Uterus (tissue), 4 donors: ENCODE measurements around the gene CKS1B. TPM values are rescaled to one million over a fixed set of nuclear protein-coding genes. Genes with fewer than 3 reads are reported as not detected.
A peak's percentile ranks its signal among the peaks of the same experiment; 100 is the strongest.
"Not testable (repeated sequence)": the region's sequence is repeated elsewhere in the genome, so short reads cannot be mapped to it uniquely, and the experiment has no call there.

Source experiments
- DNase-seq, 2 donors: peaks; one replicate each; pipeline ENCODE4 v3.0.0-alpha.2; 2019 to 2020
- H3K27ac ChIP-seq, 2 donors: fragments of 200-600 bp; sonication (generic); 1 replicate in 1 of 2; 2 replicates in 1 of 2; pipeline ENCODE4 v1.5.1; 2016 to 2018
- H3K27me3 ChIP-seq, 2 donors: fragments of 200-600 bp; sonication (generic); one replicate each; pipeline ENCODE4 v1.5.1; 2018 to 2019; ENCODE audit warnings: control low read depth in 1 of 2
- H3K36me3 ChIP-seq, 2 donors: fragments of 200-600 bp; sonication (generic); one replicate each; pipeline ENCODE4 v1.5.1; 2019; ENCODE audit warnings: control low read depth in 1 of 2
- H3K4me1 ChIP-seq, 2 donors: fragments of 200-600 bp; sonication (generic); one replicate each; pipeline ENCODE4 v1.5.1; 2018 to 2019; ENCODE audit warnings: control low read depth in 1 of 2
- H3K4me3 ChIP-seq, 2 donors: fragments of 200-600 bp; sonication (generic); 1 replicate in 1 of 2; 2 replicates in 1 of 2; pipeline ENCODE4 v1.5.1; 2018 to 2019; ENCODE audit warnings: mild to moderate bottlenecking in 1 of 2
- H3K9me3 ChIP-seq, 2 donors: fragments of 200-600 bp; sonication (generic); one replicate each; pipeline ENCODE4 v1.5.1; 2019; ENCODE audit warnings: control low read depth in 1 of 2
- POLR2A ChIP-seq, 2 donors: fragments of 450-650 bp; IDR thresholded peaks; one replicate each; pipeline ENCODE4 v1.6.1; 2016; ENCODE audit warnings: antibody characterized with exemption in 2 of 2, mild to moderate bottlenecking in 1 of 2, moderate library complexity in 1 of 2
- intact Hi-C: fragments of 100-400 bp; cut with DNase I; formaldehyde crosslinking; loops from one replicate; pipeline ENCODE4 v1.15.1; 2023; ENCODE audit warnings: low total_unique reads
- total RNA-seq, 4 donors: library from RNA; depleted of rRNA in 3 of 4; stranded (reverse); fragments of >200 nt in 3 of 4; gene quantifications; one replicate each; pipeline versions ENCODE4 v1.1.0 to v1.2.4, GENCODE V29; 2014 to 2023
- TF ChIP-seq, protein P1 (sequence below), 4 experiments: fragments of 200-600 bp in 2 of 4; fragments of 450-650 bp in 2 of 4; sonication (generic) in 2 of 4; IDR thresholded peaks; one replicate each; pipeline ENCODE4 v1.5.1; 2016 to 2019; ENCODE audit warnings: antibody characterized with exemption in 4 of 4, mild to moderate bottlenecking in 2 of 4, moderate library complexity in 1 of 4
- donor health status: DM: yes; HTN: yes; CAD: no.

Gene CKS1B
- total RNA-seq, 4 donors from 2014 or later: 14.1 to 52.7 (median 22.8) TPM

DNA sequence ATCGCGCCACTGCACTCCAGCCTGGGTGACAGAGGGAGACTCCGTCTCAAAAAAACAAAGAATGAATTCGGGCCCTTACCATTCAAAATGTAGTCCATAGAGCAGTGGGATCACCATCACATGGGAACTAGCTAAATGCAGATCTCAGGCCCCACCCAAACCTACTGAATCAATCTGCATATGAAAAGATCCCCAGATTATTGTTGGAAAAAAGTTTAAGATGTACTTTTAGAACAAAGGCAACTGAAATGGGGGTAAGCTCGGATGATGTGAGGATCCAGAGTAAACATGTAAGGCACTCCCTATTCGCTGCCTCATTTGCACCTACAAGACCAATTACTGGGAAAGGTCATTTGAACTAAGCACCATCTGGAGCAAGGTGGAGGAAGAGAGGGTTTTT lies 7.9 kb downstream of the CKS1B start:
- H3K9me3 ChIP-seq: no peaks in the 10 kb centered on the region
- H3K36me3 ChIP-seq: no peaks in the 10 kb centered on the region
- peak overlapping the region in 1 of 2 donors; percentile 77 for H3K27ac ChIP-seq
- TF ChIP-seq, protein P1, sequence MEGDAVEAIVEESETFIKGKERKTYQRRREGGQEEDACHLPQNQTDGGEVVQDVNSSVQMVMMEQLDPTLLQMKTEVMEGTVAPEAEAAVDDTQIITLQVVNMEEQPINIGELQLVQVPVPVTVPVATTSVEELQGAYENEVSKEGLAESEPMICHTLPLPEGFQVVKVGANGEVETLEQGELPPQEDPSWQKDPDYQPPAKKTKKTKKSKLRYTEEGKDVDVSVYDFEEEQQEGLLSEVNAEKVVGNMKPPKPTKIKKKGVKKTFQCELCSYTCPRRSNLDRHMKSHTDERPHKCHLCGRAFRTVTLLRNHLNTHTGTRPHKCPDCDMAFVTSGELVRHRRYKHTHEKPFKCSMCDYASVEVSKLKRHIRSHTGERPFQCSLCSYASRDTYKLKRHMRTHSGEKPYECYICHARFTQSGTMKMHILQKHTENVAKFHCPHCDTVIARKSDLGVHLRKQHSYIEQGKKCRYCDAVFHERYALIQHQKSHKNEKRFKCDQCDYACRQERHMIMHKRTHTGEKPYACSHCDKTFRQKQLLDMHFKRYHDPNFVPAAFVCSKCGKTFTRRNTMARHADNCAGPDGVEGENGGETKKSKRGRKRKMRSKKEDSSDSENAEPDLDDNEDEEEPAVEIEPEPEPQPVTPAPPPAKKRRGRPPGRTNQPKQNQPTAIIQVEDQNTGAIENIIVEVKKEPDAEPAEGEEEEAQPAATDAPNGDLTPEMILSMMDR (IDR thresholded peaks at IDR 0.05): no peak
- TF ChIP-seq POLR2A (IDR thresholded peaks at IDR 0.05): no peak
- H3K4me3 ChIP-seq: peak overlapping the region in 1 of 2 donors; percentile 38
- intact Hi-C loops: no loop called here
- H3K4me1 ChIP-seq: peaks cover 0 to 7% of the 10 kb centered on the region in 2 donors
- H3K27me3 ChIP-seq: no peaks in the 10 kb centered on the region
- DNase-seq: no peak

DNA sequence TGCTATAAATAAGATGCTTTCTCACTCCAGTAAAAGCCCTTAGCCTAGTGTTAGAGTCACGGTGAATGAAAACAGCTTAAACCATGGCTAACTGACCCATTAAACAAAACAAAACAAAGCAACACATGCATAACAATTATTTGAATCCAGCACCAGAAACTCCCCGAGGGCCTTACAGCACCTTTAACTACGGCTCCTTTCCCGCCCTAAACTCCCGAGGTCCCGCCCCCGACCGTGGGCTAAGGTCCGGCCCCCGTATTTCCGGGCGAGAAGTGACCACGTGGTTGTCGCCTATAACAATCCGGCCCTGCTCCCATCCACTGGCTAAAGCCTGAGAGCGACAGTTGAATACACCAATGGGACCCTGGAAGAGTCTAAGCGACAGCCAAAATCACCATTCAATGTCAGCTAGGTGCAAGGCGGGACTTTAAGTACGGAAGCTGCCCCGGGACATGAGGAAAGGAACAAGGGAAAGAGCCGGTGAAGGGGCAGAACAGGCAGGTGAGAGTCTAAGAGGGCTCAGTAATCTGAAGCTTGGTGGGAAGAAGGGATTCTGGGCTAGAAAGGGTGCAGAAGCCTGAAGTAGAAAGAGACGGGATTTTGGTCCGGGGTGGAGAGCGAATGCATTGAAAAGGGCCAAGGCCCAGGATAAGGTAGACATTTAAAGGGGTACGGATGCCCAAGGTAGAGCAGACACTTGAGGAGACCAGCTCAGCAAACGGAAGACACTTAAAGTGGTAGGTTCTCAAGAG lies 8.6 kb downstream of the CKS1B start, which contains the start of gene FLAD1:
Gene FLAD1, plus strand, starts transcription at position 448 of the 752 bp plus-strand sequence. CDS start 351 bp downstream, outside the sequence.
- Histone ChIP-seq H3K36me3 (no peaks in the 10 kb centered on the region), H3K4me1 (peaks cover 0 to 7% of the 10 kb centered on the region in 2 donors), H3K9me3 (no peaks in the 10 kb centered on the region), H3K27me3 (no peaks in the 10 kb centered on the region), H3K4me3 (peak within 1 kb of the TSS; percentile 62 to 80), H3K27ac (peak within 1 kb of the TSS; percentile 75 to 77)
- TF ChIP-seq, protein P1 (IDR thresholded peaks at IDR 0.05): peak in 1 of 4 experiments; percentile 33
- TF ChIP-seq POLR2A (IDR thresholded peaks at IDR 0.05): peak in 1 of 2 donors; percentile 35
- peak; percentile 93 to 99 for DNase-seq
- intact Hi-C loops: no loop called here

DNA sequence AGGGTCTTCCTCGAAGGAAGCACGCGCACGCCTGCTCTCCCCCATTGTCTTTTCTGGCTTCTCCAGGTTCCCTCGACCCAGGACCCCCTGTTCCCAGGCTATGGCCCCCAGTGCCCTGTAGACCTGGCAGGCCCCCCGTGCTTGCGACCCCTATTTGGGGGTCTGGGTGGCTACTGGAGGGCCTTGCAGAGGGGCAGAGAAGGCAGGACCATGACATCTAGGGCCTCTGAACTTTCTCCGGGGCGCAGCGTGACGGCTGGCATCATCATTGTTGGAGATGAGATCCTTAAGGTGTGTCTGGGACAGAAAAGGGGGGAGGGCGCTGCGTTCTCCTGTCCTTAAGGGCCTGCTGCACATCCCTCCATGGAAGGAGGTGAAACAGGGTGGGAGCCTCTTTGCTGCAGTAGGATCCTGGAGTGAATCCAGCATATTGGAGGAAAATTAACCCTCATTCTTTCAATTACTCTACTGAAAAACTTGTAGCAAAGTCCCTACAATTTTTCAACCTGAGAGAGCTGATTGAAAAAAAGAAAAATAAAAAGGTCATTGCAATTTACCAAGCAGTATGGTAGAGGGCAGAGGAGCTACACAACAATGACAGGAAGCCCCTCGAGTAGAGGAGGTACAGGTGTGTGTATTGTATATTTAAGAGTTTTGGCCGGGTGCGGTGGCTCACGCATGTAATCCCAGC lies 9.4 kb downstream of the CKS1B start:
- Histone ChIP-seq H3K36me3 (no peaks in the 10 kb centered on the region), H3K4me3 (peak overlapping the region; percentile 62 to 80), H3K27ac (peak overlapping the region; percentile 75 to 77), H3K4me1 (peaks cover 0 to 10% of the 10 kb centered on the region in 2 donors), H3K9me3 (no peaks in the 10 kb centered on the region), H3K27me3 (no peaks in the 10 kb centered on the region)
- intact Hi-C loops: no loop called here
- TF ChIP-seq, protein P1 (IDR thresholded peaks at IDR 0.05): no peak
- TF ChIP-seq POLR2A (IDR thresholded peaks at IDR 0.05): no peak
- no peak for DNase-seq

DNA sequence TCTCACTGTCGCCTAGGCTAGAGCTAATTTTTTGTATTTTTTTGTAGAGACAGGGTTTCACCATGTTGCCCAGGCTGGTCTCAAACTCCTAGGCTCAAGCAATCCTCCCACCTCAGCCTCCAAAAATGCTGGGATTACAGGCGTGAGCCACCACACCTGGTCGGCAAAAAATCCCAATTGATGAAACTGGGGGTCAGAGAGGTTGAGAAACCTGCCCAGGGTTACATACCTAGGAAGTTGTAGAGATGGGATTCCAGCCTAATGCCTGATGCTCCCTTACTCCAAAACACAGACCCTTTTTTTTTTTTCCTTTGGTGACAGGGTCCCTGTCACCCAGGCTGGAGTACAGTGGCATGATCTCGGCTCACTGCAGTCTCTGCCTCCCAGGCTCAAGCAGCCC lies 12.3 kb downstream of the CKS1B start:
- DNase-seq, H3K4me3 ChIP-seq, H3K4me1 ChIP-seq, H3K9me3 ChIP-seq, H3K36me3 ChIP-seq, intact Hi-C loops, H3K27me3 ChIP-seq, H3K27ac ChIP-seq: not testable (repeated sequence)

DNA sequence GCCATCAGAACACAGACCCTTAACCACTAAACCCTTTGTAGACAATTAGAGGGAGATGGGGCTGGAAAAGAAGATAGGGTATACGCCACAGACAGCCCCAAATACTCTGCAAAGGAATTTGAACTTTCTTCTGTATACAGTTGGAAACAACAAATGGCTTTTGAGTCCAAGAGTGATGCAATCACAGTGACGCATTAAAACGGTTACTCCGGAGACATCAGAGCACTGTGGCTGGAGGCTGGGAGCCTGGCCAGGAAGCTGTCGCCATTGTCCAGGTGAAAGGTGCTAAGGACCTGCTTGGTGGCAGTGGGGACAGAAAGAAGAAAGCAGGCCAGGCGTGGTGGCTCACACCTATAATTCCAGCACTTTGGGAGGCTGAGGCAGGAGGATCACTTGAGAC lies 12.8 kb downstream of the CKS1B start:
- H3K36me3 ChIP-seq: no peaks in the 10 kb centered on the region
- no peak overlapping the region for H3K27ac ChIP-seq
- TF ChIP-seq, protein P1 (IDR thresholded peaks at IDR 0.05): no peak
- no peak for TF ChIP-seq POLR2A (IDR thresholded peaks at IDR 0.05)
- no peaks in the 10 kb centered on the region for H3K9me3 ChIP-seq
- no peaks in the 10 kb centered on the region for H3K27me3 ChIP-seq
- no peak overlapping the region for H3K4me3 ChIP-seq
- DNase-seq: no peak
- peaks cover 0 to 10% of the 10 kb centered on the region in 2 donors for H3K4me1 ChIP-seq
- intact Hi-C loops: no loop called here
